Right lobe of liver (tissue), 6 donors: ENCODE results near the gene ZP2. TPM values are rescaled to one million over a fixed set of nuclear protein-coding genes. Genes with fewer than 3 reads are reported as not detected.
"Not testable (repeated sequence)": the region's sequence is repeated elsewhere in the genome, so short reads cannot be mapped to it uniquely, and the experiment has no call there.

Source experiments
- ATAC-seq, 4 donors: fragments of 200-7000 bp; cut with Tn5 transposase; one replicate each; pipeline ENCODE4 v1.9.1; 2020; ENCODE audit warnings: mild to moderate bottlenecking in 4 of 4, moderate library complexity in 4 of 4
- DNase-seq, 3 donors: peaks; one replicate each; pipeline ENCODE4 v3.0.0-alpha.2; 2020
- H3K27ac ChIP-seq, 3 donors: fragments of 200-600 bp; one replicate each; pipeline ENCODE4 v1.8.0; 2022
- H3K27me3 ChIP-seq, 2 donors: fragments of 200-600 bp; one replicate each; pipeline ENCODE4 v1.8.0; 2022
- H3K36me3 ChIP-seq, 4 donors: fragments of 200-600 bp; sonication (generic) in 1 of 4; one replicate each; pipeline versions ENCODE4 v1.5.1 to v1.8.0; 2017 to 2022; ENCODE audit warnings: control low read depth in 1 of 4
- H3K4me1 ChIP-seq, 4 donors: fragments of 200-600 bp; sonication (generic) in 1 of 4; one replicate each; pipeline versions ENCODE4 v1.5.1 to v1.8.0; 2017 to 2022; ENCODE audit warnings: control low read depth in 1 of 4
- H3K4me3 ChIP-seq, 3 donors: fragments of 200-600 bp; one replicate each; pipeline ENCODE4 v1.8.0; 2022
- H3K9me3 ChIP-seq, 4 donors: fragments of 200-600 bp; sonication (generic) in 1 of 4; one replicate each; pipeline versions ENCODE4 v1.5.1 to v1.8.0; 2017 to 2022; ENCODE audit warnings: control low read depth in 1 of 4
- POLR2A ChIP-seq: fragments of 450-650 bp; IDR thresholded peaks from one replicate; pipeline ENCODE4 v1.6.1; 2017; ENCODE audit warnings: antibody characterized with exemption, mild to moderate bottlenecking
- WGBS: methylation state at CpG from one replicate; pipeline ENCODE4 v1.1.6; 2018; ENCODE audit warnings: low coverage, low lambda C conversion rate; ENCODE audit not compliant: insufficient coverage; ENCODE audit errors: missing lambda C conversion rate; 5-methylcytosine and 5-hydroxymethylcytosine counted together
- intact Hi-C, 2 donors: fragments of 100-400 bp; cut with DNase I; formaldehyde crosslinking; loops; one replicate each; pipeline versions ENCODE4 v1.11.2 to v1.14.1; 2022
- total RNA-seq, 6 experiments: library from RNA; depleted of rRNA in 2 of 6; stranded (reverse); fragments of >200 nt in 2 of 6; fragmentation: NEBNext Ultra II Directional in 3 of 6; extraction: Animal tissue kit (Norgen Biotek cat#: 25700) in 3 of 6; gene quantifications; one replicate each; pipeline versions ENCODE4 v1.1.0 to v1.2.4, GENCODE V29; 2016 to 2023
- TF ChIP-seq, protein P1 (sequence below), 4 donors: fragments of 200-600 bp in 3 of 4; fragments of 450-650 bp in 1 of 4; IDR thresholded peaks; one replicate each; pipeline versions ENCODE4 v1.5.1 to v1.8.0; 2016 to 2022; ENCODE audit warnings: antibody characterized with exemption in 4 of 4, mild to moderate bottlenecking in 2 of 4
- donor health status: DM: no; HTN: yes; CAD: no.
- donor health status: DM: no; HTN: no; CAD: no.
- donor health status: DM: no; HTN: no; CAD: no.
- donor health status: DM: no; HTN: yes; CAD: no.
- donor health status: DM: no; HTN: yes; CAD: no.

ZP2 gene
- total RNA-seq, 6 experiments from 2014 or later, result not detected

DNA sequence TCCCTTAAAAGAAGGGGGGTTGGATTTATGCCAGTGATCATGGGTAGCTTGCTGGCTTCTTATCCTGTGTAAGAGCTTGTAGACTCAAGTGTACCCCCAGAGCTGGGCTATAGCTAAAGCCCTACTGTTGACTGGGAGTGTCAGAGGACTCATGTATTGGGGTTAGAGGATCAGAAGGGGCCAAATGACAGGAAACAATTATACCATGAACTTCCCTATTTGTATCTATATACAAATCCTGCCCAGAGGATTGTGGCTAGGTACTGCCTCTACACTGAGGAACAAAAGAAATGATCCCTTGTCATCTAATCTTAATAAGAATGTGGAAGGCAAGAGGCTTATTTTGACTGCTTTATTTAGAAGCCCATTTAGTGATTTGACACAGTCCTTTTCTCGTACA lies 14.3 kb downstream of the ZP2 start:
- intact Hi-C loops, result no loop called here
- Histone ChIP-seq H3K36me3 (no peaks in the 10 kb centered on the region), H3K9me3 (no peaks in the 10 kb centered on the region), H3K4me1 (no peaks in the 10 kb centered on the region), H3K27me3 (no peaks in the 10 kb centered on the region), H3K4me3 (no peak overlapping the region), H3K27ac (no peak overlapping the region)
- DNase-seq (no peak), ATAC-seq (no peak)
- TF ChIP-seq POLR2A, result no peak
- TF ChIP-seq, protein P1, sequence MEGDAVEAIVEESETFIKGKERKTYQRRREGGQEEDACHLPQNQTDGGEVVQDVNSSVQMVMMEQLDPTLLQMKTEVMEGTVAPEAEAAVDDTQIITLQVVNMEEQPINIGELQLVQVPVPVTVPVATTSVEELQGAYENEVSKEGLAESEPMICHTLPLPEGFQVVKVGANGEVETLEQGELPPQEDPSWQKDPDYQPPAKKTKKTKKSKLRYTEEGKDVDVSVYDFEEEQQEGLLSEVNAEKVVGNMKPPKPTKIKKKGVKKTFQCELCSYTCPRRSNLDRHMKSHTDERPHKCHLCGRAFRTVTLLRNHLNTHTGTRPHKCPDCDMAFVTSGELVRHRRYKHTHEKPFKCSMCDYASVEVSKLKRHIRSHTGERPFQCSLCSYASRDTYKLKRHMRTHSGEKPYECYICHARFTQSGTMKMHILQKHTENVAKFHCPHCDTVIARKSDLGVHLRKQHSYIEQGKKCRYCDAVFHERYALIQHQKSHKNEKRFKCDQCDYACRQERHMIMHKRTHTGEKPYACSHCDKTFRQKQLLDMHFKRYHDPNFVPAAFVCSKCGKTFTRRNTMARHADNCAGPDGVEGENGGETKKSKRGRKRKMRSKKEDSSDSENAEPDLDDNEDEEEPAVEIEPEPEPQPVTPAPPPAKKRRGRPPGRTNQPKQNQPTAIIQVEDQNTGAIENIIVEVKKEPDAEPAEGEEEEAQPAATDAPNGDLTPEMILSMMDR (IDR thresholded peaks at IDR 0.05), result no peak
- WGBS, result 86% methylated on average over 1 of the region's 1 CpG

DNA sequence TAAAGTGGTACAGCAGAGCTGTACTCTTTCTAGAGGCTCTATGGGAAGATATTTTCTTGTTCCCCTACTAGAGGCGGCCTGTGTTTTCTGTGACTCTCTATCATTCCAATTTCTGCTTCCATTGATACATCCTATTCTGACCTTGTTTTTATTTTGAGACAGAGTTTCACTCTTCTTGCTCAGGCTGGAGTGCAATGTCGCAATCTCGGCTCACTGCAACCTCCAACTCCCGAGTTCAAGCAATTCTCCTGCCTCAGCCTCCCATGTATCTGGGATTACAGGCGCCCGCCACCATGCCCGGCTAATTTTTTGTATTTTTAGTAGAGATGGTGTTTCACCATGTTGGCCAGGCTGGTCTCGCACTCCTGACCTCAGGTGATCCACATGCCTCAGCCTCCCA lies 16.0 kb downstream of the ZP2 start:
- intact Hi-C loops, H3K4me3 ChIP-seq, H3K4me1 ChIP-seq, H3K36me3 ChIP-seq, H3K27me3 ChIP-seq, ATAC-seq, H3K9me3 ChIP-seq, DNase-seq, H3K27ac ChIP-seq: not testable (repeated sequence)
- 87% methylated on average over 8 of the region's 8 CpGs for WGBS

DNA sequence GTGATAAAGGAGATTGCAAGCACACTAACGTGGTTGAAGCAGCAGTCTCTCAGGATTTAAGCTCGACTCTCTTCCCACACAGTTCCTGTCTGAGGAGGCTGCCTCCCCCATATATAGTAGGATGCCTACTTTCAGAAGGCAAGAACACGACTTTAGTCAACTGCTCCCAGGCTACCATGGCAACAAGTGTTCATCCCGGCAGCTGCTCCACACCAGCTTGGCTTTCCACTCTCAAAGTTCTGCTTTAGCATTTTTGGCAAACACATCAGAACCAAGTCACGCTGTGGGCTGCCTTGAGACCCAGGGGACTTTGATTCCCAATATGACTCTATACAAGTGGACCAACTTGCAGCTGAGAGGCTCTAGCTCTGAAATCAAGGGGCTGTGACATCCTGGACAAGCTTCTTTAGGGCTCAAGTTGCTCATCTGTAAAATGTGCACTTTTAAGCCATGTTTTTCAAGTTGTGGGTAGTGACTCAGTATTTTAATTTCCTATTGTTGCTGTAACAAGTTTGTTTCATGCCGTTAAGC lies 16.5 kb downstream of the ZP2 start:
- no peaks in the 10 kb centered on the region for H3K9me3 ChIP-seq
- no peaks in the 10 kb centered on the region for H3K36me3 ChIP-seq
- ATAC-seq, result no peak
- WGBS, result 40% methylated on average over 5 of the region's 6 CpGs
- intact Hi-C loops, result no loop called here
- no peaks in the 10 kb centered on the region for H3K4me1 ChIP-seq
- no peak overlapping the region for H3K27ac ChIP-seq
- TF ChIP-seq, protein P1 (IDR thresholded peaks at IDR 0.05), result no peak
- no peak for TF ChIP-seq POLR2A
- DNase-seq, result no peak
- no peaks in the 10 kb centered on the region for H3K27me3 ChIP-seq
- no peak overlapping the region for H3K4me3 ChIP-seq

DNA sequence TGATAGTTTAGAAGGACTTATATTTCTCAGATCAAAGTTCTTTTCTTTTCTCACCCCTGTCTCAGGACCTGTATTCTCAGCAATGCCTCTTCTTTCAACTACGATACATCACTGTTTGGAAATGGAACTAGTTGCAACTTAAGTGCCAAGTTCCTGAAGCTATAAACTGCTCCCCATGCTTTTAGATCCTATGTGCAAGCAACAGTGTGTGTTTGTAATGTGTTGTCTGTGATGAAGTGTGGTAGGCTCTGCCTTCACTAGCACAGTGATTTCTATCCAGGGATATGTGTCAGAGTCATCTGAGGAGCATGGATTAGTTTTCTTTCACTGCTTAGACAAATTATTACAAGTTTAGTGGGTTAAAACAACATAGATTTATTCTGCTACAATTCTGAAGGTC lies 18.4 kb downstream of the ZP2 start:
- TF ChIP-seq, protein P1 (IDR thresholded peaks at IDR 0.05), result no peak
- TF ChIP-seq POLR2A, result no peak
- intact Hi-C loops, result no loop called here
- 80% methylated on average over 1 of the region's 1 CpG for WGBS
- Histone ChIP-seq H3K4me3 (no peak overlapping the region), H3K36me3 (no peaks in the 10 kb centered on the region), H3K4me1 (no peaks in the 10 kb centered on the region), H3K27me3 (no peaks in the 10 kb centered on the region), H3K9me3 (no peaks in the 10 kb centered on the region), H3K27ac (no peak overlapping the region)
- DNase-seq (no peak), ATAC-seq (no peak)

DNA sequence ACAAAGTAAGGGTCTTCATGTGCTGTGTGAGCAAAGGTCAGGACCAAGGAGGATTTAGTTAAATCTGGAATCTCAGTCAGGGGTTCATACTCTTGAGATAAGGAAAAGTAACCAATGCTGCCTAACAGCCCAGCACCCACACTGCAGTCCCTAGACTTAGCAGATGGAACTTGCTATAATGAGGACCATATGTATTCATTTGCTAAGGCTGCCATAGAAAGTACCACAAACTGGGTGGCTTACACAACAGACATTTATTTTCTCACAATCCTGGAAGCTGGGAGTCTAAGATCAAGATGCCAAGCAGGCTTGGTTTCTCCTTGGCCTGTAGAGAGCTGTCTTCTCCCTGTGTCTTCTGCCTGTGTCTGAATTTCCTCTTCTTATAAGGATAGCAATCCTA lies 20.8 kb downstream of the ZP2 start:
- no peak for ATAC-seq
- no peak overlapping the region for H3K4me3 ChIP-seq
- intact Hi-C loops, result no loop called here

More for the DNA sequence above, 20.8 kb downstream of the ZP2 start:
- H3K36me3 ChIP-seq, result no peaks in the 10 kb centered on the region
- H3K27me3 ChIP-seq, result no peaks in the 10 kb centered on the region
- no peak for TF ChIP-seq POLR2A
- TF ChIP-seq, protein P1 (IDR thresholded peaks at IDR 0.05), result no peak
- no peak overlapping the region for H3K27ac ChIP-seq
- H3K4me1 ChIP-seq, result no peaks in the 10 kb centered on the region
- H3K9me3 ChIP-seq, result no peaks in the 10 kb centered on the region
- DNase-seq, result no peak
